Stimulated activated CD4-positive, alpha-beta T cell treated with anti-CD3 and anti-CD28 coated beads, Interleukin-15, amount 100 ng/mL, for 1 hour (primary cell): ENCODE measurements around the gene METTL2B.
A peak's percentile ranks its signal among the peaks of the same experiment; 100 is the strongest.
"Not testable (repeated sequence)": the region's sequence is repeated elsewhere in the genome, so short reads cannot be mapped to it uniquely, and the experiment has no call there.

ENCODE experiments used
- DNase-seq, 2 donors: peaks; one replicate each; pipeline ENCODE4 v3.0.0-alpha.2; 2020; ENCODE audit warnings: low read depth in 1 of 2, low spot score in 1 of 2

Gene METTL2B

GRCh38 chr7:128523932-128524524 lies 47.5 kb downstream of the METTL2B start:
- not testable (repeated sequence) for DNase-seq

DNA sequence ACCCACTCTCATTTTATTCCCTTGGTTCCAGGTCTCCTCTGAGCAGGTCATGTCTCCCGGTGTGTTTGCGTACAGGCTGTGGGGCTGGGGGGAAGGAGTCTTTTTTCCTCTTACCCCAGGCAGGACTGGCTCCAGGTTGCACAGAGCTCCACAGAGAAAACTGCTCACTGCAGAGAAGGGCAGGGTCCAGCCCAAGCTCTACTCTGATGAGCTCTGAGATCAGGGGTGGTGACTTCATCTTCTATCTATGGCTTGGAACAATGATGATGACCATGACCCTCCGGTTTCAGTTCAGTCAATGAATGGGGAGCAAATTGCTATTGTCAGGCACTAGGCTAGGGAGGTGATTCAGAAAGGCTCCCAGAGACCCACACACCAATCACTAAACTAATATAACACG lies 49.0 kb downstream of the METTL2B start:
- not testable (repeated sequence) for DNase-seq

DNA sequence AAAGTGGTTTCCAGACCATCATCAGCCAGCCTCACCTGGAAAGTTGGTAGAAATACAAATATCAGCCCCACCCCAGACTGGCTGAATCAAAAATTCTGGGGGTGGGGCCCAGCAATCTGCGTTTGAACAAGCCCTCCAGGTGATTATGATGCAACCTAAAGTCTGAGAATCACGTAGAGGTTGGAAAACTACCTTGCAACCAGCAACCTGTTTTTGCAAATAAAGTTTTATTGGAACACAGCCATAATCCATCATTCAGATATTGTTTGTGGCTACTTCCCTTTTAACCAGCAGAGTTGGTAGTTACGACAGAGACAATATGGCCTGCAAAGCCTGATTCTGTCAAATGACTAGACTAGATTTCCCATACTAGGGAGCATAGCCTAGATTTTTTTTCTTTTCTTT lies 49.5 kb downstream of the METTL2B start:
- DNase-seq = not testable (repeated sequence)

DNA sequence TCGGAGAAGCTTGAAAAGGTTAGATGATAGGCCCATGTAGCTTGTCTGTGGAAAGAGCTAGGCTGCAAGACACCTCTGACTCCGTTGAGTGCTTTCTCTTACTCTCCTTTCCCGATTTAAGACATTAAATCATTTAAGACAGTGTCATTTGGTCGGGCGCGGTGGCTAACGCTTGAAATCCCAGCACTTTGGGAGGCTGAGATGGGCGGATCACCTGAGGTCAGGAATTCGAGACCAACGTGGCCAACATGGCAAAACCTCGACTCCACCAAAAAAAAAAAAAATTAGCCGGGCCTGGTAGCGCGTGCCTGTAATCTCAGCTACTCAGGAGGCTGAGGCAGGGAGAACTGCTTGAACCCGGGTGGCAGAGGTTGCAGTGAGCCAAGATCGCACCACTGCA lies 52.6 kb downstream of the METTL2B start:
- DNase-seq = not testable (repeated sequence)

GRCh38 chr7:128530121-128530854 lies 53.7 kb downstream of the METTL2B start:
- DNase-seq = peak; percentile 12 to 26

- DNase-seq = peak in 1 of 2 donors; percentile 11
Measured at GRCh38 chr7:128530855-128531104, 54.2 kb downstream of the METTL2B start.

DNA sequence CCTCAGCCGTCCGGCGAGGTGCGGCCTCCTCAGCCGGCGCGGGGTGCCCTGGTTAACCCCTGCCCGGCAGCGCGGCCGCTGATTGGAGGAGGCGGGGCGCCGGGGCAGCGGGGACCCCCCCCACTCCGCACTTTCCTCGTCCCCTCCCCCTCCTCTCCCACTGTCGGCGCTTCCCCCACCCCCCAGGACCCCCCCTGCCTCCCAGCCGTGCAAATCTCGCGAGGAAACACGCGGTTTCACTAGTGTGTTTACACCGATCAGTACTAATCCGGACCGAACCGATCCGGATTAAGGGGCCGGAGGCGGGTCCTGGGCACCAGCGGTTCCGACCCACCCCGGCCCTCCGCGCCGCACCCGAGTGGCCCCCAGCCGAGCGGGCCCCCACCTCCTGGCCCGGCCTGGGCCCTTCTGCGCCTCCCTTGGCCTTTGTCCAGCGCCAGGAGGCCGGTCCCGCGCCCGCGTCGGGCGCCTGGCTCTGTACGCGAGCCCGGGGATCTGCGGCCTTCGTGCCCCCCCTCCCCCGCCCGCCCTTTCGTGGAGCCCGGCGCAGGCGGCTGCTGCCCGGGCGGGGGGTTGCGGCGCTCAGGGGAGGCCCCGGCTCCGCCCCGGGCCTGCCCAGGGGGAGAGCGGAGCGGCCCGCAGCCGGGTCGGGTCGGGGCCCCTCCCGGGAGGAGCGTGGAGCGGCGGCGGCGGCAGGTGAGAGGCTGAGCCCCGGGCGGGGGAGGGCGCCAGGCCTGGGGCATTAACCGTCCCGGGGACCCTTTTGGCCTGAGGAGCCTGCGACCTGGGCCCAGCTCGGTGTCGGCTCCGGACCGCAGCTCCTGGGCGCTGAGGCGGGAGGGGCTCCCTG lies 54.8 kb downstream of the METTL2B start:
- peak; percentile 56 to 68 for DNase-seq

- peak; percentile 8 to 10 for DNase-seq
Measured at GRCh38 chr7:128531955-128532478, 55.5 kb downstream of the METTL2B start.

DNA sequence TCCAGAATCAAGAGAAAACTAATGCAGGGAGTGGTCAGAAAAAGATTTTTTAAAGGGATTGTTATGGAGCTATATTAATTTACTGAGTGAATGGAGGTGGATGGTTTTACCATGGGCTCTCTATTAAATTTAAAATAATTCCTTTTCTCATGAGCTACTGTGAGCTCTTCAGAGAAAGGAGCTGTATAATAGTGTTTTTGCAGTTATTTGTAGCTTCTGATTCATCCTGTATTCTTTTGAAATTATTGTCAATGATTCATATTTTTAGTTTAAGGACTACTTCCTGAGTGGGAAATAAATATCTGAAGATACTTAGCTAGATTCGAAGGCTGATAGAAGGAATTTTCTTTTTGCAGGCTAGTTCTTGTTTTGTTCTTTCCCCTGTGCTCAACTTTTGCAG lies 56.4 kb downstream of the METTL2B start:
- not testable (repeated sequence) for DNase-seq

GRCh38 chr7:128537410-128537809 lies 60.9 kb downstream of the METTL2B start:
- not testable (repeated sequence) for DNase-seq

GRCh38 chr7:128542530-128542929 lies 66.0 kb downstream of the METTL2B start:
- not testable (repeated sequence) for DNase-seq

- DNase-seq = not testable (repeated sequence)
Measured at GRCh38 chr7:128543300-128543699, 66.8 kb downstream of the METTL2B start.

GRCh38 chr7:128546319-128546851 lies 69.8 kb downstream of the METTL2B start:
- not testable (repeated sequence) for DNase-seq

DNA sequence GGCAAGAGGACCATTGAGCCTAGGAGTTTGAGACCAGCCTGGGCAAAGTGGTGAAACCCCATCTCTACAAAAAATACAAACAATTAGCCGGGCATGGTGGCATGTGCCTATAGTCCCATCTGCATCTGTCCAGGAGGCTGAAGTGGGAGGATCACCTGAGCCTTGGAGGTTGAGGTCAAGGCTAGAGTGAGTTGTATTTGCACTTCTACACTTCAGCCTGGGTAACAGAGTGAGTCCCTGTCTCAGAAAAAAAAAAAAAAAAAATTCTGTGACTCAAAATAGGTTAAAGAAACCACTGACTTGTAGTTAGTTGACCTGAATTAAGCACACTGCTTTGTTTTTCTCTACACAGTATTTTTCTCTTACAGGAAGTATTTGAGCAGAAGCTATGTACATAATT lies 74.4 kb downstream of the METTL2B start:
- DNase-seq = no peak

- not testable (repeated sequence) for DNase-seq
Measured at GRCh38 chr7:128554394-128554793, 77.8 kb downstream of the METTL2B start.
